GM19025 (cell line): ENCODE results near the gene TMEM51.

Experiments used
- ATAC-seq: cut with Tn5 transposase; IDR thresholded peaks from one replicate; pipeline ENCODE4 v1.9.1; 2021; ENCODE audit warnings: mild to moderate bottlenecking, low read depth, moderate library complexity; ENCODE audit not compliant: unreplicated experiment

TMEM51 gene, protein sequence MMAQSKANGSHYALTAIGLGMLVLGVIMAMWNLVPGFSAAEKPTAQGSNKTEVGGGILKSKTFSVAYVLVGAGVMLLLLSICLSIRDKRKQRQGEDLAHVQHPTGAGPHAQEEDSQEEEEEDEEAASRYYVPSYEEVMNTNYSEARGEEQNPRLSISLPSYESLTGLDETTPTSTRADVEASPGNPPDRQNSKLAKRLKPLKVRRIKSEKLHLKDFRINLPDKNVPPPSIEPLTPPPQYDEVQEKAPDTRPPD

DNA sequence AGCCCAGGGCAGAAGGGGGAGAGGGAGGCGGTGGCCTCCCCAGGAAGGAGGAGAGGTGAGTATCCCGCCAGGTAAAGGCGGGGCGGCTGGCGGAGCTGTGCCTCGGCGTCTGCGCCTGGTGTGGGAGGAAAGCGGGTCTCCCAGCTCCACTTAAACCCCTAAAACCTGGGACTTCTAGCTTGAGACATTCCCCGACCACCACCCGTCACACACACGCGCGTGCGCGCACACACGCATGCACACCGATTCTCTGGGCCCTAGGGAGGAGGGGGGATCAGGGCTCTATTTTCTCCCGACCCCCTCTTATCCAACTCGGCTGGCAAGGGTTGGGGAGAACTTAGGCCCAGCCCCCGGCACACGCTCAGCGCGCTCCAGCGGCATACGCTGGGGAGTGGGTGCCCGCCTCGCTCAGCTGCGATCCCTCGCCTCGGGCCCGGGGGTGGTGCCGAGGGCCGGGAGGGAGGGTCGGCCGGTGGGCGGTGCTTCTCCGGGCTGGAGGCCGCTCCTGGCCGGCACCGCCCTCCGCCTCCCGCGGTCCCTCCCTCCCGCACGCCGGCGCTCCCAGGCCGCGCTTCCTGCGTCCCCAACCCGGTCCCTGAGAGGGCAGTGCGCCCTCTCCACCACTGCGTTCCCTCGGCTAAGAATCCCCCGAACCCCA lies at the start of gene TMEM51:
Gene TMEM51, plus strand, starts transcription at position 564 of the 658 bp plus-strand sequence. CDS start 61,341 bp downstream, outside the sequence.
- no peak for ATAC-seq

- ATAC-seq = no peak
These were observed 49.6 kb upstream of the TMEM51 start for GRCh38 chr1:15103906-15104305.

GRCh38 chr1:15104768-15105167 lies 48.8 kb upstream of the TMEM51 start:
- ATAC-seq = no peak

DNA sequence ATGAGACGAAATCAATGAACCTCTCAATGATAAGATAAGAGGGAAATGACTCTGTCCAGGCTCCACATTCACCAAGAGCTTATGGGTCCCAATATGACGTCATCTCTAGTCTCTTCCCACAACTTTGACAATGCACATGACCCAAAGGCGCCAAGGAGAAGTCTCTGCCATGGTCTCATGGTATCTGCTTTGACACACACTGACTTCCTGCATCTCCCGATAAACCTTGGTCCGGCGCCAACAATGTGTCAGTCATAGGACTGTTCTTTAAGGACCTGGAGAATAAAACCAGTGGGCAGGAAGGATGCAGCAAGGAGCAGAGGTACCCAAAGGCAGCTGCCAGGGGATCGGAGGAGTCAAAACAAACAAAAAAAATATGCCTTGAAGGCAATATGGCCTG lies 46.9 kb upstream of the TMEM51 start:
- no peak for ATAC-seq

GRCh38 chr1:15107058-15107687 lies 46.4 kb upstream of the TMEM51 start:
- no peak for ATAC-seq

- ATAC-seq = no peak
These were observed 45.6 kb upstream of the TMEM51 start for GRCh38 chr1:15107911-15108310.

GRCh38 chr1:15110128-15110866 lies 43.2 kb upstream of the TMEM51 start:
- no peak for ATAC-seq

- ATAC-seq = no peak
These were observed 42.7 kb upstream of the TMEM51 start for GRCh38 chr1:15110867-15111230.

DNA sequence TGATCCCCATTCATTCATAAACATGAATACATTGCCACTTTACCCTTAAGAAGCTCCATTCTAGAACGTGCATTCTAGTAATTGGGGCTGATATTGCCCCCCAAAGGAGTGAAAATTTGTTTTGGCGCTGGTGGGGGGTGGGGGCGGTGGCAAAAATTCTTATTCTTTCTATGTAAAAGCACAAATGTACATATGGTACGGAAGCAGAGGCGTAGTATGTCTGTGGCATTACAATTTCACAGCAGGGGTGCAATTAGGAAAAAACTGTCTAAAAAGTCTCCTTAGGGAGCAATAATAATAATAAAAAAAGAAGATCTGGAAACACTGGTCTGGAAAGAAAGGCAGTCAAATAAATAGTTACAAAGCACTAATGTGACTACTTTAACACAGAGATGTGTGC lies 40.4 kb upstream of the TMEM51 start:
- ATAC-seq = no peak

GRCh38 chr1:15114884-15115283 lies 38.7 kb upstream of the TMEM51 start:
- no peak for ATAC-seq

DNA sequence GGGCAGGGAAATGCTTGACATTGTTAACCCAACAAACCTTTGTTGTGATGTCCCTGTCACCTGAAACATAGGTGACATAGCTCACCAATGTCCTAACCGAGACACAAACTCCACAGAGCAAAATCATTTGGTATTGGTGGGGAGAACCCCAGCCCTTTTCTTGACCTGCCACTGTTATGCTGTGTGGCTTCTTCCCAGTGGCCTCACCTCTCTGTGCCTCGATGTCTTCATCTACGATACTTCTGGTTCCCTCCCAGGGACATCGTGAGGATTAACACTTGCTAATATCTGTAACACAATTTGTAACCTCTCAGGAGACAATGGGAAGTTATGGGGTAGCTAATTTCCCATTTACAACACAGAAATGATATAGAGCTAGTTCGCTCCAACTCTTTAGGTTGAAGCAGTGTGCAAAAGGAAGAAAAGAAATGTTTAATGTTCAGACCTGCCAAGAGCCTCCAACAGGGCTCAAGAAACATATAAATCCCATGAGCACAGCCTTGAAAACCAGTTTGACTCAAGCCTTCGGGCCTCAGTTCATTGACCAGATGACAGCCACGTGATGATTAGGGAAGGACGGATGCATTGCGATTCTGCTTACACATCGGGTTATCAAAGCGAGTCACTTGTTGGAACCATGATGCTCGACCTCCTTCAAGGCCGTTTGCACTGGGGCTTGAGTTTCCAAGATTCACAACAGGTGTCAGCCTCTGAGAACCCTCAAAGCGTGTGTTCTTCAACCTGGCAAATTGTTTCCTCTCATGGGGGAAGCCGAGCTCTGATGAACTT lies 37.8 kb upstream of the TMEM51 start:
- ATAC-seq = no peak

DNA sequence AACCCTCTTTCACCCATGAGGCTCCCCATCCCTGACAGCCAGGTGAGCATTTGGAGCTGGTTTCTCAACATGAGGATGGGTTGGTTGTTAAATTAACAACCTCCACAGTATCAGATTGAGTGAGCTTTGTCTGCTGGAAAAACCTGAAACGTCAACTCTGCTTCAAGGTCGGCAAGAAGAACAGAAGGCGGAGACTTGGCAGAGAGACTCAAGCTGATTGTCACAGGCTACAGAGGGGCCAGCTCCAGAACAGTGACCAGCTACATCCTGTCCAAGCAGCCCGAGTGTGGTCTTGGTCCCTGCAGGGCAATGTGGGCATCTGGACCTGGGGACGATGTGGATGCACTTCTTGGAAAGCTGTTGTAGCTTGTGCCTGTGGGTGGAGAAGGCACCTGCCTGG lies 36.6 kb upstream of the TMEM51 start:
- no peak for ATAC-seq

DNA sequence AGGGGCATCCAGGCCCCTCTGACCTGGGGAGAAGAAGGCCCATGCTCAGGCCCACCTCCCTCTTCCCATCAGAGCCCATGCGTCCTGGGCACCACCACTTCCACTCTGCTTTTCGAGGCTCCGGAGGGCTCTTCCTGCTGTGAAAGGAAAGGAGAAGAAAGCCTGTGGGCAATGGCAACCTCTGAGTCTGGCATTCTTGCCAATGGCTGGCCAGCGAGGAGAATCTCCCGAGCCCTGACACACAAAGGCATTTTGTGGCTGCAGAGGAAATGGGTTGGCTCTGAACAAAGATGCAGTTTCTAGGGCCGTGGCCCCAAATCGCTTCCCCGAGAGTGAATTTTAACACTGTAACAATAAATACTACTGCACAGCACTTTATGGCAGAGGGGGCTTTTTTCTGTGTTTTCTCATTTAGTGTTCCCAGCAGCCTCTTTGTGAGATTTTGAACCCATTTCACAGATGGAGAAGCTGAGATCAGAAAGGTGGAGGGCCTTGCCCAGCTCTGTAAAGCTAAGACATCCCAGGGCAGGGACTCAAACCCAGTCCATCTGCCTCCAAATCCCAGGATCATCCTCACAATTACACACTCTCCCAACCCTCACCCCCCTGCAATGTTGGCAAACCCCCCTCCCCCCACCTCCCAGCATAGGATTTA lies 35.7 kb upstream of the TMEM51 start:
- no peak for ATAC-seq

DNA sequence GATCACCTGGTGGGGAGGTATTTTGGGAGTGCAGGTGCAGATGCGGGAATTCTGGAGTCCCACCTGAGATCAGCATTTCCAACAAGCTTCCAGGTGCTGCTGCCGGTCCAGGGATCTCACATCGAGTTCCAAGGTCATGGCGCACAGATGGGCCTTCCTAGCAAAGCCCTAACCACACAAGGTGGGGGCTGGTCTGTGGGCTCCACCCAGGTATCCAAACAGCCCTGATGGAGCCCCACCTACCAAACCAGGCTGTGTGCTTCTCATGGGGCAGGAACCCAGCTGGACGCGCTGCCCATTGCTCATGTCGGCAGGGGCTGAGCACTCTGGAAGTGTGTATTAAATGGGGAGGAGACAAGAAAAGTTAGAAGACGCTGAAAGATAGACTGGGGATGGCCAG lies 35.0 kb upstream of the TMEM51 start:
- no peak for ATAC-seq

DNA sequence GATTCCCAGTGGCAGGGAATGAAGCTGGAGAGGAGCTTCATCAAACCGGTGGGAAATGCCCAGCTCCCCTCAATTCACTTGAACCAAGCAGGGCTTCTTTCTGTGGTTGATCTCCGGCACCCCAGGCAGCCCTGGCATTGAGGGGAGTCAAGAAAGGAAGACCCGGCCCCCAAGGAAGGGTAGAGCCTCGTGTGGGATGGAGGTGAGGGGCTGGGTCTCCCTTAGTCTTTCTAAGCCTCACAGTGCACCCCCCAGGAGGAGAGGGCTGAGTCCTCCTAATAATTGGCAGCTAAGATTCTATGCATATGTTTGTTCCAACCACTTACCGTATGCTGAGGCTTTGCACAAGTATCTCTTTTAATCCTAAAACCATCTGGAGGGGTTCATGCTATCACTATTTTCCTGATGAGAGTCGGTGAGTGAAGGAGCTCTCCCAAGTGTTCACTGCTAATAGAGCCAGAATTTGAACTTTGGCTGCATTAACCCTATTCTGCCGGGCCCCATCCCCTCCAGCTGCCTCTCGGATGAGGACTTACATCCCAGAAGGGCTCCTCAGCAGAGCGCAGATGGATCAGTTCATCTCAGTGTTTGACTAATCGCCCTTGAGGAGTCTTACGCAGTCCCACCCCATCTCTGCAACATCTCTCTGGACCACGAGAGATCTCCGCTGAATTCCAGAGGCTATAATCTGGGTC lies 33.1 kb upstream of the TMEM51 start:
- ATAC-seq = no peak

DNA sequence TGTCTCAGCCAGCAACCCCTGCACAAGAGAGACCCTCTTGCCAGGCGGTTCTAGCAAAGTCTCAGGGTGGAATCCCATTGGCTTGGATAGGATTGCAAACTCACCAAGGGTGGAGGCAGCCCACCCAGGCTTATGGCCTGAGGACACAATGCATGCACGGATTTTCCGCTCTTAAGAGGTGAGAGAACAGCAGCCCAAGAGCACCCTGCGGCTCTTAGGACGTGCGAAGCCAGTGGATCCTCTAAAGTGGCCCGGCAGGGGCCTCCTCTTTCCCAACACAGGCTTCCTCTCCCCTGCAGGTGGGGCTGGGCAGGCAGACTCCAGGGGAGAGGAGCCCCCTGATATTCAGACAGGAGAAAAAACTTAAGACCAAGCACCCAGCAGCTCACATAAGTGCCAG lies 31.2 kb upstream of the TMEM51 start:
- ATAC-seq = no peak

GRCh38 chr1:15123270-15123669 lies 30.3 kb upstream of the TMEM51 start:
- ATAC-seq = no peak

DNA sequence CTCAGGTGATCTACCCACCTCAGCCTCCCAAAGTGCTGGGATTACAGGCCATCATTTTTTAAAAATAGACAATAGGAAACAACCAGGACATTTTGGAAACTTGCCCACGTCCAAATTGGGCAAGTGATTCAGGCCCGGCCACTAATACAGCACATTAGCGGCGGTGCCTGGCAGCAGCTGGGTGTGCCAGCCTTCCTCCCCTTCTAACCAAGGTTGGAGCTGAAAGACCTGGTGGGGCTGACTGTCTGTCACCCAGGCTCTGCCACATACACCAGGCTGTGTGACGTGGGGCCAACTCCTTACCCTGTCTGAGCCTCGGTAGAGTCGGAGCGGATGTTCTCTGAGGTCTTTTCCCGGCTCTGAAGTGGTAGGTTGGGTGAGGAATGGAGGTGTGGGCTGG lies 29.6 kb upstream of the TMEM51 start:
- no peak for ATAC-seq

DNA sequence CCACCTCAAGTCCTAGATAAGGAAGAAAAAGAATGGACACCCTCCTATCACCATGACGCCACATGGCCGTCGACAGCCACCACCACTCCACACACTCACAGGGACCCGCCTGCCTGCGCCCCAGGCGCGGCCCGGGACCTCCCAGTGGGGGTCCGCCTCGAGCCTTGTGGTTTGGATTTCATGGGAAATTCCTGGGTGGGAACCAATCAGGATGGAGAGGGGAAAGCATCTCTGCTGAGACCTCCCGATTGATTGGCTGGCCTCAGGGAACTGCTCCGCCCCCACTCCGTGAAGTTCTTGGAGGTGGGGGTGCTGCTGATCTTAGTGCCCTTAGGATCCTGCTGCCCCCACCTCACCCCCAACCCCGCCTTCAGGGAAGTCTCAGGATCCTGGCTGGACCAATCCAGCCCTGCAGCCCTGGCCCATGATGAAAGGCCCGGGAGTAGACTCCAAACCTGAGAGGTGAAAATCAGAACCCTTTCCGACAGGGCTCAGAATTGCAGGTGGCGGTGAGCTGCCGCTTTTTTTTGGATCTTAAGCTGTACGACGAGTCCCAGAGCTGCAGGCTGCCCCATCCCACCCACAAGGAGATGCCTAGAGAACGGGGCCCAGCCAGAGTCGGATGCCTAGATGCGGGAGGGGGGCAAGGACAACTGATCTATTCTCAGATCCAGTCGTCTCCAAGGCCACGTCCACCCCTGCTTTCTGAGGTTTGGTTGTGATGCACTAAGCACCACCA lies 29.0 kb upstream of the TMEM51 start:
- ATAC-seq = no peak
